Measurements from ENCODE around the gene GPD1L.
A peak's percentile ranks its signal among the peaks of the same experiment; 100 is the strongest.

The GPD1L gene

DNA sequence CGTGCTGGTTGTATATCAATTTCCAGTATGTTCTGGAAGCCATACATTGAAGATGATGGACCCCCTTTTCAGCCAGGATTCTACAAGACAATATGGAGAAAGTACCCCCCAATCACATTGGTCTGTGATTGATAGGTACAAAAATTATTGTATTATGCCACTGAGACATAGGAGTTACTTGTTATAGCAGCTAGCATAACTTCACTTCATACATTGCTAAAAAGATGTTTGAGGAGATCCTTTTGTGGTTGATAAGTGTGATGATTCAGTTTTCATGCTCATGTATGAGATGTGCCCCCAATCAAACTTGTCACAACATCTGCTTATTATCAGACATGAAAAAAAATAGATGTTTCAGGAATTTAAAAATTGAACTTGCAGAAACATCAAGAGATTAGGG lies 66.0 kb downstream of the GPD1L start:
- TF ChIP-seq CTCF (conservative IDR thresholded peaks at IDR 0.05; ENCODE audit: low read depth): no peak
- CTCF ChIA-PET: no interaction called here

GRCh38 chr3:32175607-32176197 lies 69.3 kb downstream of the GPD1L start:
- H3K27ac ChIP-seq: no peak overlapping the region
- ChIA-PET CTCF (interaction anchor here (0.6 to 1.0 kb wide), 7 partner anchors 13 to 320 kb away, joined by 3 to 4 read pairs (median 3); no protein-coding TSS in a partner anchor), POLR2A (ENCODE audit: low non-redundant PET) (no interaction called here)
- peak; percentile 48 for DNase-seq (ENCODE audit: low spot score)
- peak; percentile 76 for TF ChIP-seq CTCF (conservative IDR thresholded peaks at IDR 0.05; ENCODE audit: low read depth)

More for the DNA sequence above, 66.0 kb downstream of the GPD1L start:
- POLR2A ChIA-PET (ENCODE audit: low non-redundant PET): no interaction called here
- no peak overlapping the region for H3K27ac ChIP-seq
- DNase-seq (ENCODE audit: low spot score): no peak

GRCh38 chr3:32176989-32177701 lies 70.7 kb downstream of the GPD1L start:
- POLR2A ChIA-PET (ENCODE audit: low non-redundant PET): no interaction called here
- DNase-seq (ENCODE audit: low spot score): peak; percentile 29
- CTCF ChIA-PET: interaction anchor here (0.8 to 1.5 kb wide), 5 partner anchors 158 to 316 kb away, joined by 3 to 4 read pairs (median 3); no protein-coding TSS in a partner anchor
- H3K27ac ChIP-seq: no peak overlapping the region
- TF ChIP-seq CTCF (conservative IDR thresholded peaks at IDR 0.05; ENCODE audit: low read depth): peak; percentile 72

- ChIA-PET POLR2A (ENCODE audit: low non-redundant PET) (no interaction called here), CTCF (interaction anchor here (1.0 to 1.5 kb wide), 3 partner anchors 197 to 289 kb away, joined by 3 to 4 read pairs (median 4); no protein-coding TSS in a partner anchor)
- DNase-seq (ENCODE audit: low spot score): peak; percentile 49
- no peak overlapping the region for H3K27ac ChIP-seq
- no peak; the same call in 1 of the 2 replicates for TF ChIP-seq CTCF (conservative IDR thresholded peaks at IDR 0.05; ENCODE audit: low read depth)
Observed at GRCh38 chr3:32177702-32178198, 71.3 kb downstream of the GPD1L start.

DNA sequence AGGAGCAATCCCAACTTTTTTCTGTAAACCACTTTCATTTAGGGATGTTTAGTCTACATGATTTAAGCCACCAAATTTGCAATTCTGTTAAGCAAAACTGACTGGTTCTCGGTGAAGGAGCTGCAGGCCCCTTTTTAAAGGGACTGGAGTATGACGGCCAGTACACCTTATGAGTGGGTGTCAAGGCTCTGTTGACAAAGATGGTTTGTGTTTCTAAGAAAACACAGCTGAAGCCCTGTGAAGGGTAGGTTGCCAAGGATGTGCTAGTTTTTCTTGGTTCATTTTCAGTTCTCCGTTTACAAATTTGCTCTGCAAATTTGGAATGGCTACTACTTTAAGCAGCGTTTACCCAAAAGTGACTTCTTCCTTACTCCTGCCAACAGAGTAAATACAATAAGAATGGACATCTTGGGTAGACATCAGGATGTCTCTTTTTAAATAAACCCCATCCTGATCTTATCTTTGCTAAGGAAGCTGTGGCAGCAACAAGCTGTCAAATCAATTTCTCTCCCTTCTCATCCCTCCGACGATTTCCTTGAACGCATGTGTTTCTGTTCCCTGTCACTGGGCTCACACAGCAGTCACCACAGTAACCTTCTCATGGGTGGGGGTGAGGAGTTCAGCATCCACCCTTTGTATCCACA lies 73.8 kb downstream of the GPD1L start:
- CTCF ChIA-PET: no interaction called here
- POLR2A ChIA-PET (ENCODE audit: low non-redundant PET): no interaction called here
- no peak for TF ChIP-seq CTCF (conservative IDR thresholded peaks at IDR 0.05; ENCODE audit: low read depth)
- DNase-seq (ENCODE audit: low spot score): no peak
- no peak overlapping the region for H3K27ac ChIP-seq

- POLR2A ChIA-PET (ENCODE audit: low non-redundant PET): no interaction called here
- no peak overlapping the region for H3K27ac ChIP-seq
- CTCF ChIA-PET: no interaction called here
- no peak for TF ChIP-seq CTCF (conservative IDR thresholded peaks at IDR 0.05; ENCODE audit: low read depth)
- no peak for DNase-seq (ENCODE audit: low spot score)
Observed at GRCh38 chr3:32181365-32181764, 74.9 kb downstream of the GPD1L start.
